22Rv1 (cell line): Measurements from ENCODE around the gene IPPK.
A peak's percentile ranks its signal among the peaks of the same experiment; 100 is the strongest.

ENCODE experiments used
- ZFX ChIP-seq: fragments of 450-650 bp; IDR thresholded peaks from 2 replicates; pipeline ENCODE4 v1.6.1; 2017; ENCODE audit warnings: antibody characterized with exemption, borderline replicate concordance
- TF ChIP-seq, protein P1 (sequence below): fragments of 450-650 bp; IDR thresholded peaks from 2 replicates; pipeline ENCODE4 v1.5.1; 2017; ENCODE audit warnings: mild to moderate bottlenecking

DNA sequence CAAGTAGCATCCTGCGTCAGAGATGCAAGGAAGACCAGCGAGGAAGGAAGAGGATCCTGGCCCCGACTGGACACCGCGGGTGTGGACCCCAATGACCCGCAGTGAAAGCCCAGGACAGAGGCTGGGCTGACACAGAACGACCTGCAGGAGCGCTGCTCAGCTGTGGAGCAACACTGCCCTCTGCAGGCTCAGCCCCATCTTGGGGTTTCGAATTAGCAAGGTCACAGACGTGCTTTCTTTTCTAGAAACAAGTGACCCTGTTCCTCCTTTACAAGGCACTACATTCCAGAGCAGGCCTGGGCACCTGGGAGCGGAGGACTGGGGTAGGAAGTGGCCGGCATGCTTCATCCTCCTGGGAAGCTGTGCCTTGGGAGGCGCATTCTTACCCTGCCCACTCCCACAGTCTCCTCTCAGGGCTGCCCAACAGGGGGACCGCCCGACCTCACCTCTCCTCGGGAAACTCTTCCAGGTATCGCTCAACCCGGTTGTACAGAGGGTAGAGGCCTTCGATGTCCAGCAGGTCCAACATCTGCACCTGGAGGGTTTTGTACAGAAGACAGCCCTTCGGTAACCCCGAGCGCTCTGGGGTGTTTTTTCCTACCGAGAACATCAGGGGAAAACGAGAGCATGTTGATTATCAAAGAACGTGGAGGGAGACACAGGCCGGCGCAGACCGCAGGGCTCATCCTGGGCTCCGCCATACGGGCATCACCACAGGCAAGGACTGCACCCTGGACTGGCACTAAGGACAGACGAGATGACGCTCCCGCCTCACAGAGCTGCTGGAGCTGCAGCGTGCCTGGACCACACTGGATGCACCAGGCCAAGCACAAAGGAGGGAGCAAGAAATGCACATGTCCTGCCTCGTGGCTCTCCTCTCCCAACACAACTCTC lies 35.0 kb downstream of the IPPK start:
- TF ChIP-seq, protein P1, sequence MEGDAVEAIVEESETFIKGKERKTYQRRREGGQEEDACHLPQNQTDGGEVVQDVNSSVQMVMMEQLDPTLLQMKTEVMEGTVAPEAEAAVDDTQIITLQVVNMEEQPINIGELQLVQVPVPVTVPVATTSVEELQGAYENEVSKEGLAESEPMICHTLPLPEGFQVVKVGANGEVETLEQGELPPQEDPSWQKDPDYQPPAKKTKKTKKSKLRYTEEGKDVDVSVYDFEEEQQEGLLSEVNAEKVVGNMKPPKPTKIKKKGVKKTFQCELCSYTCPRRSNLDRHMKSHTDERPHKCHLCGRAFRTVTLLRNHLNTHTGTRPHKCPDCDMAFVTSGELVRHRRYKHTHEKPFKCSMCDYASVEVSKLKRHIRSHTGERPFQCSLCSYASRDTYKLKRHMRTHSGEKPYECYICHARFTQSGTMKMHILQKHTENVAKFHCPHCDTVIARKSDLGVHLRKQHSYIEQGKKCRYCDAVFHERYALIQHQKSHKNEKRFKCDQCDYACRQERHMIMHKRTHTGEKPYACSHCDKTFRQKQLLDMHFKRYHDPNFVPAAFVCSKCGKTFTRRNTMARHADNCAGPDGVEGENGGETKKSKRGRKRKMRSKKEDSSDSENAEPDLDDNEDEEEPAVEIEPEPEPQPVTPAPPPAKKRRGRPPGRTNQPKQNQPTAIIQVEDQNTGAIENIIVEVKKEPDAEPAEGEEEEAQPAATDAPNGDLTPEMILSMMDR, result peak; percentile 91
- TF ChIP-seq ZFX, result no peak
